HG03342 (cell line): Measurements from ENCODE around the gene MBL2.

Source experiments
- ATAC-seq: cut with Tn5 transposase; IDR thresholded peaks from one replicate; pipeline ENCODE4 v1.9.1; 2021; ENCODE audit warnings: mild to moderate bottlenecking, moderate library complexity; ENCODE audit not compliant: unreplicated experiment

MBL2 gene

DNA sequence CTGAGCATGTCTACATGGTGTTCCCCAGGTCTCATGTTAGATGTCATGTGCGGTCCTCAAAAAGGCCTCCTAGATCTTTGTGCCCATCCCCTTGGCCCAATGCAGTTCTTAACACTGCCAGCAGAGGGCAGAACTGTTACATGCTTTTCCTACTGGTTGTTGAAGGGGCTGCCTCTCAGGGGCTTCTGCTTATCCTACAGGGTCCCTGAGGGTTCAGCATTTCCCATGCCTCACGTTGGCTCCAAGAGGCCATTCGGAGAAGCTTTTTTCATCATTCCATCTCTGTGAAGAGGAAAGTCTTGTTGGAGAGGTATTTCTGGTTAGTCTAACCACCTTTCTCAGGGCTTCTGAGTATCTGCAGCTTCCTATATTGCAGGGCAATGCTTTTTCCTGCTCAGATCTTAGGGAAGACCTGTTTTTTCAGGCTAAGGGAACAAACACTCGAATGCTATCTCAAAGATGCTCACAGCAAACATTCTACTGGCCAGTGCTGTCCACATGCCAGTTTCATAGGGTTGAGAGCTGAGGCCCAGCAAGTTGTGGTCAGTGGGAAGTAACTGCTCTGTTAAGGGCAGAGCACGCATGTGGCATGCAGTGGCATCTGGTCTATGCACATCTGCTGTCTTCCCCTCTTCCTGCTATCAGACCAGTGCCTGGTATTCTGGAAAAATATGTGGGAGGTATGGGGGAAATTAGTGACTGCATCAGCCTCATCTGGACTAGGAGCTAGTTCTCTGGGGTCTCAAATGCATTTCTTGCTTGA lies 31.5 kb downstream of the MBL2 start:
- peak; percentile 62 for ATAC-seq

DNA sequence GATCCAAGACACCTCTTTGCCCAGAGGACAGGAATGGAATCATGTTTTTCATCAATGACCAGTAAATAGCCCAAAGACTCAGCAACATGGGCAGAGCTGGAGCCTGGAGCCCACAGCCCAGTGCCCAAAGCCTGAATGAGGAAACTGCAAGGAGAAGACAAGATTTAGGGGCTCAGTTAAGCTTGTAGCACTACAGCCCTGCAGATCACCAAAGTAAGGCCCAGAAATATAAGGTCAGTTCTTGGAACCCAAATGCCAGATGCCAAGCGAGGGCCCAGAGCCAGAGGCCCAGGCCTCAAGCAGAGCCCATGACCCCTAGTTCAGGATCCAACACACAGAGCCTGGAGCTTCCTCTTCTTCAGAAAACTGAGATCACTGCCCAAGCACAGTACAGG lies 32.4 kb downstream of the MBL2 start:
- no peak for ATAC-seq

DNA sequence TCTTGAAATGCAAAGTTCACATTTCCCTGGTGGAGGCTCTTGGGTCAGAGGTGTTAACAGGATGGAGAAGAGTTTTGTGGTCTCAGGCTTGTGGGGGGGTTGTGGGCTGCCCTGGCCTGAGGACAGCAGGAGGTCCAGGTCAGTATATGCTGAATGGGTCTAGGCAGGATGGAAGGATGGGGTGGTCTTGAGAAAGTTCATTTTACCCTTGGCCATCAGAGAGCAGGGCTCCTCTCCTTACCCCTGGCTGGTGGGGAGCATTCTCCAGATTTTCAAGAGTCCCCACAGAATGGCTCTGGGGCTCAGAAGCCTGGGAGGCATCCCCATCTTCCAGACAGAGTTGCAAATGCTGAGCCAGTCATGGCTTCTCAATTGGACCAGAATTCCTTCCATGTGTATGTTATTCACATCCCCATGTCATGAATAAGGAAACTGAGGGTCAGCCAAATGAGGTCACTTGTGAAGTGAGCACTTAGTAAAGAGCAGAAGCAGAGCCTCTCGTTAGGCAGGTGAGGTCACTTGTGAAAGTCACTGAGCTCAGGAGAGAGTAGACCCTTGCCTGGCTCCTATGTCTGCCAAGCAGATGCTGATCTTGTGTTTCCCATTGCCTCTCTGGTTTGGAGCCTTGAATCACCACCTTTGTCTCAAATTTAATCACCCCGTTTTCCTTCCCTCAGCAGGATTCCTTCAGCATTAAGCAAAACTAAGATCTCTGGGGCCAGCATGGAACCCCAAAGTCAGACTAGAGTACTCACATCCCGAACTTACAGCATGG lies 33.0 kb downstream of the MBL2 start:
- no peak for ATAC-seq

DNA sequence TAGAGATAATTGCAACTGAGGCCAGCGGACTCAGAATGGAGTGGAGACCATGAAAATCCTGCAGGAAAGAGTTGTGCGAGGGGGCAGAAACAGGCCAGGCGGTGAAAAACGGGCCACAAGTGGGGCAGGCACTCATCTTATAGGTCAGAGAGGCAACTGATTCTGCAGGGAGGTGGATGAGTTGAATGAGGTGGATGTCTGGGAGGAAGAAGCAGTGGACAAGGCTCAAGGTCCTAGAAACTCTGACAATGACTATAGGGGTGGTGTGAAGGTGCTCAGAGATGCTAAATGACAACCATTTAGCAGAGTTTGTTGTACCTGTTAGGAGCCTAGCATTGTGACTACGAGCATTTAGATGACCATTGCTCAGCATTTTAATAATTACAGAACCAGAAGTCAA lies 33.6 kb downstream of the MBL2 start:
- ATAC-seq = no peak

- no peak for ATAC-seq
Measured at GRCh38 chr10:52729271-52730104, 43.1 kb downstream of the MBL2 start.

- ATAC-seq = no peak
Measured at GRCh38 chr10:52720018-52720417, 52.6 kb downstream of the MBL2 start.
